ENCODE measurements around the gene FAM200A. TPM values are rescaled to one million over a fixed set of nuclear protein-coding genes. Genes with fewer than 3 reads are reported as not detected.
"Not testable (repeated sequence)": the region's sequence is repeated elsewhere in the genome, so short reads cannot be mapped to it uniquely, and the experiment has no call there.

Gene FAM200A
- total RNA-seq, 2 donors from 2014 or later = 4.7 to 7.1 TPM

- peaks cover 18 to 23% of the 10 kb centered on the region in 2 donors for H3K36me3 Mint-ChIP-seq (ENCODE audit: insufficient read depth in 2 of 2)
- DNase-seq (no peak), ATAC-seq (replicated peaks in 1 of 2) (no peak)
- no peaks in the 10 kb centered on the region for H3K27me3 Mint-ChIP-seq (ENCODE audit: low read depth)
- H3K4me3 Mint-ChIP-seq = peak overlapping the region in 1 of 2 donors; percentile 67
- peaks cover 0 to 2% of the 10 kb centered on the region in 2 donors for H3K9me3 Mint-ChIP-seq
- no peak overlapping the region for H3K27ac Mint-ChIP-seq
- H3K4me1 Mint-ChIP-seq (ENCODE audit: low read depth) = peaks cover 44% of the 10 kb centered on the region
Observed at GRCh38 chr7:99553039-99553438, 1.1 kb upstream of the FAM200A start.

GRCh38 chr7:99551334-99551733 lies 580 bp downstream of the FAM200A start:
- peak overlapping the region; percentile 5 for H3K27ac Mint-ChIP-seq
- ATAC-seq (replicated peaks in 1 of 2) (no peak), DNase-seq (no peak)
- H3K4me3 Mint-ChIP-seq = peak overlapping the region; percentile 67 to 93
- H3K4me1 Mint-ChIP-seq (ENCODE audit: low read depth) = peaks cover 30% of the 10 kb centered on the region
- H3K9me3 Mint-ChIP-seq = peaks cover 0 to 2% of the 10 kb centered on the region in 2 donors
- no peaks in the 10 kb centered on the region for H3K27me3 Mint-ChIP-seq (ENCODE audit: low read depth)
- H3K36me3 Mint-ChIP-seq (ENCODE audit: insufficient read depth in 2 of 2) = peaks cover 16 to 19% of the 10 kb centered on the region in 2 donors

- not testable (repeated sequence) for H3K27me3 Mint-ChIP-seq (ENCODE audit: low read depth); H3K27ac Mint-ChIP-seq; DNase-seq; ATAC-seq (replicated peaks in 1 of 2); H3K4me3 Mint-ChIP-seq; H3K9me3 Mint-ChIP-seq
- peaks cover 27% of the 10 kb centered on the region for H3K4me1 Mint-ChIP-seq (ENCODE audit: low read depth)
- peaks cover 13 to 16% of the 10 kb centered on the region in 2 donors for H3K36me3 Mint-ChIP-seq (ENCODE audit: insufficient read depth in 2 of 2)
Observed at GRCh38 chr7:99549545-99549944, 2.4 kb downstream of the FAM200A start.

- not testable (repeated sequence) for H3K27me3 Mint-ChIP-seq (ENCODE audit: low read depth); H3K4me1 Mint-ChIP-seq (ENCODE audit: low read depth); ATAC-seq (replicated peaks in 1 of 2); DNase-seq; H3K4me3 Mint-ChIP-seq; H3K27ac Mint-ChIP-seq
- H3K36me3 Mint-ChIP-seq (ENCODE audit: insufficient read depth in 2 of 2) = peaks cover 22 to 30% of the 10 kb centered on the region in 2 donors
- peaks cover 5 to 12% of the 10 kb centered on the region in 2 donors for H3K9me3 Mint-ChIP-seq
Observed at GRCh38 chr7:99545308-99545707, 6.6 kb downstream of the FAM200A start.

- Mint-ChIP-seq H3K27me3 (ENCODE audit: low read depth) (no peaks in the 10 kb centered on the region), H3K9me3 (peaks cover 5 to 13% of the 10 kb centered on the region in 2 donors), H3K36me3 (ENCODE audit: insufficient read depth in 2 of 2) (peaks cover 18 to 31% of the 10 kb centered on the region in 2 donors), H3K4me1 (ENCODE audit: low read depth) (no peaks in the 10 kb centered on the region), H3K27ac (no peak overlapping the region), H3K4me3 (no peak overlapping the region)
- ATAC-seq (replicated peaks in 1 of 2) (no peak), DNase-seq (no peak)
Observed at GRCh38 chr7:99543916-99544315, 8.0 kb downstream of the FAM200A start.

GRCh38 chr7:99543081-99543671 lies 8.7 kb downstream of the FAM200A start:
- H3K36me3 Mint-ChIP-seq (ENCODE audit: insufficient read depth in 2 of 2) = peaks cover 16 to 30% of the 10 kb centered on the region in 2 donors
- ATAC-seq (replicated peaks in 1 of 2) = no peak
- no peaks in the 10 kb centered on the region for H3K27me3 Mint-ChIP-seq (ENCODE audit: low read depth)
- no peak for DNase-seq
- H3K4me3 Mint-ChIP-seq = no peak overlapping the region
- H3K27ac Mint-ChIP-seq = no peak overlapping the region
- no peaks in the 10 kb centered on the region for H3K4me1 Mint-ChIP-seq (ENCODE audit: low read depth)
- H3K9me3 Mint-ChIP-seq = peaks cover 6 to 16% of the 10 kb centered on the region in 2 donors

GRCh38 chr7:99541212-99541611 lies 10.7 kb downstream of the FAM200A start:
- no peaks in the 10 kb centered on the region for H3K4me1 Mint-ChIP-seq (ENCODE audit: low read depth)
- no peak overlapping the region for H3K4me3 Mint-ChIP-seq
- H3K27me3 Mint-ChIP-seq (ENCODE audit: low read depth) = no peaks in the 10 kb centered on the region
- peaks cover 6 to 18% of the 10 kb centered on the region in 2 donors for H3K9me3 Mint-ChIP-seq
- no peak for DNase-seq
- H3K27ac Mint-ChIP-seq = peak overlapping the region; percentile 51
- no peak for ATAC-seq (replicated peaks in 1 of 2)
- H3K36me3 Mint-ChIP-seq (ENCODE audit: insufficient read depth in 2 of 2) = peaks cover 16 to 25% of the 10 kb centered on the region in 2 donors

- H3K4me1 Mint-ChIP-seq (ENCODE audit: low read depth) = no peaks in the 10 kb centered on the region
- ATAC-seq (replicated peaks in 1 of 2) (no peak), DNase-seq (no peak)
- H3K4me3 Mint-ChIP-seq = no peak overlapping the region
- peaks cover 16 to 25% of the 10 kb centered on the region in 2 donors for H3K36me3 Mint-ChIP-seq (ENCODE audit: insufficient read depth in 2 of 2)
- no peaks in the 10 kb centered on the region for H3K27me3 Mint-ChIP-seq (ENCODE audit: low read depth)
- H3K27ac Mint-ChIP-seq = no peak overlapping the region
- peaks cover 6 to 18% of the 10 kb centered on the region in 2 donors for H3K9me3 Mint-ChIP-seq
Observed at GRCh38 chr7:99540542-99540941, 11.4 kb downstream of the FAM200A start.

- Mint-ChIP-seq H3K9me3 (peaks cover 4 to 18% of the 10 kb centered on the region in 2 donors), H3K4me1 (ENCODE audit: low read depth) (no peaks in the 10 kb centered on the region), H3K4me3 (no peak overlapping the region), H3K36me3 (ENCODE audit: insufficient read depth in 2 of 2) (peaks cover 14 to 23% of the 10 kb centered on the region in 2 donors), H3K27ac (no peak overlapping the region), H3K27me3 (ENCODE audit: low read depth) (no peaks in the 10 kb centered on the region)
- ATAC-seq (replicated peaks in 1 of 2) (no peak), DNase-seq (no peak)
Observed at GRCh38 chr7:99539213-99539811, 12.6 kb downstream of the FAM200A start.

GRCh38 chr7:99535667-99536066 lies 16.2 kb downstream of the FAM200A start:
- Mint-ChIP-seq H3K4me3 (no peak overlapping the region), H3K4me1 (ENCODE audit: low read depth) (no peaks in the 10 kb centered on the region), H3K27me3 (ENCODE audit: low read depth) (no peaks in the 10 kb centered on the region), H3K9me3 (peaks cover 15 to 30% of the 10 kb centered on the region in 2 donors), H3K36me3 (ENCODE audit: insufficient read depth in 2 of 2) (peaks cover 31 to 44% of the 10 kb centered on the region in 2 donors), H3K27ac (no peak overlapping the region)
- ATAC-seq (replicated peaks in 1 of 2) = no peak
- no peak for DNase-seq

- Mint-ChIP-seq H3K36me3 (ENCODE audit: insufficient read depth in 2 of 2) (peaks cover 41 to 59% of the 10 kb centered on the region in 2 donors), H3K27ac (no peak overlapping the region), H3K27me3 (ENCODE audit: low read depth) (no peaks in the 10 kb centered on the region), H3K4me1 (ENCODE audit: low read depth) (no peaks in the 10 kb centered on the region), H3K4me3 (no peak overlapping the region), H3K9me3 (peaks cover 22 to 33% of the 10 kb centered on the region in 2 donors)
- DNase-seq = no peak
- ATAC-seq (replicated peaks in 1 of 2) = no peak
Observed at GRCh38 chr7:99531354-99531765, 20.6 kb downstream of the FAM200A start.

- Mint-ChIP-seq H3K27me3 (ENCODE audit: low read depth) (no peaks in the 10 kb centered on the region), H3K4me3 (no peak overlapping the region), H3K27ac (no peak overlapping the region), H3K9me3 (peaks cover 9 to 12% of the 10 kb centered on the region in 2 donors), H3K4me1 (ENCODE audit: low read depth) (peaks cover 6% of the 10 kb centered on the region), H3K36me3 (ENCODE audit: insufficient read depth in 2 of 2) (peaks cover 24 to 38% of the 10 kb centered on the region in 2 donors)
- ATAC-seq (replicated peaks in 1 of 2) (peak in 1 of 2 donors; percentile 45), DNase-seq (peak; percentile 8 to 18)
Observed at GRCh38 chr7:99525713-99526440, 26.0 kb downstream of the FAM200A start.

- peaks cover 6% of the 10 kb centered on the region for H3K4me1 Mint-ChIP-seq (ENCODE audit: low read depth)
- no peak for DNase-seq
- no peaks in the 10 kb centered on the region for H3K9me3 Mint-ChIP-seq
- peaks cover 7 to 17% of the 10 kb centered on the region in 2 donors for H3K36me3 Mint-ChIP-seq (ENCODE audit: insufficient read depth in 2 of 2)
- no peak overlapping the region for H3K27ac Mint-ChIP-seq
- H3K4me3 Mint-ChIP-seq = no peak overlapping the region
- no peaks in the 10 kb centered on the region for H3K27me3 Mint-ChIP-seq (ENCODE audit: low read depth)
- ATAC-seq (replicated peaks in 1 of 2) = no peak
Observed at GRCh38 chr7:99521399-99521798, 30.5 kb downstream of the FAM200A start.

All from activated T-cell treated with anti-CD3 and anti-CD28 coated beads, Interleukin-2, amount 50 U/mL, for 72 hours (primary cell).